ENCODE results near the gene ITGAL.
A peak's percentile ranks its signal among the peaks of the same experiment; 100 is the strongest.

The ITGAL gene

GRCh38 chr16:30571445-30572322 lies 99.1 kb downstream of the ITGAL start, which contains the start of gene ZNF688:
ZNF688 (minus strand) TSS chr16:30571714; CDS start chr16:30571629, 85 bp downstream.
- DNase-seq: peak; percentile 94 to 95
